H9 (cell line): Measurements from ENCODE around the gene PHACTR2. TPM values are rescaled to one million over a fixed set of nuclear protein-coding genes. Genes with fewer than 3 reads are reported as not detected.
"Not testable (repeated sequence)": the region's sequence is repeated elsewhere in the genome, so short reads cannot be mapped to it uniquely, and the experiment has no call there.

Source experiments
- DNase-seq: peaks from one replicate; pipeline ENCODE4 v3.0.0-alpha.2; 2017
- H2AFZ ChIP-seq: one replicate; pipeline ENCODE4 v1.6.1; 2013; ENCODE audit warnings: mild to moderate bottlenecking, low read length, control low read depth, moderate library complexity
- H2AK5ac ChIP-seq: 2 replicates; pipeline ENCODE4 v1.6.1; 2013; ENCODE audit warnings: low read length, control low read depth, mixed read lengths; ENCODE audit not compliant: insufficient read length
- H2BK120ac ChIP-seq: one replicate; pipeline ENCODE4 v1.6.1; 2013; ENCODE audit warnings: low read depth, mild to moderate bottlenecking, low read length, control low read depth, inconsistent platforms; ENCODE audit not compliant: poor library complexity, severe bottlenecking
- H2BK12ac ChIP-seq: 2 replicates; pipeline ENCODE4 v1.6.1; 2013; ENCODE audit warnings: low read length, control low read depth, mixed read lengths, low read depth; ENCODE audit not compliant: insufficient read length
- H2BK15ac ChIP-seq: 2 replicates; pipeline ENCODE4 v1.6.1; 2013; ENCODE audit warnings: low read depth, low read length, control low read depth
- H2BK20ac ChIP-seq: one replicate; pipeline ENCODE4 v1.6.1; 2013; ENCODE audit warnings: low read depth, mild to moderate bottlenecking, low read length, control low read depth, inconsistent platforms; ENCODE audit not compliant: poor library complexity, severe bottlenecking
- H2BK5ac ChIP-seq: 2 replicates; pipeline ENCODE4 v1.6.1; 2013; ENCODE audit warnings: low read length, control low read depth, mixed read lengths; ENCODE audit not compliant: insufficient read length
- H3K14ac ChIP-seq: 2 replicates; pipeline ENCODE4 v1.6.1; 2013; ENCODE audit warnings: low read length, control low read depth; ENCODE audit not compliant: insufficient read depth
- H3K18ac ChIP-seq: 2 replicates; pipeline ENCODE4 v1.6.1; 2013; ENCODE audit warnings: low read depth, mild to moderate bottlenecking, mixed read lengths, low read length, control low read depth; ENCODE audit not compliant: insufficient read length
- H3K23ac ChIP-seq: 2 replicates; pipeline ENCODE4 v1.6.1; 2013; ENCODE audit warnings: low read length, control low read depth, mixed read lengths, low read depth; ENCODE audit not compliant: insufficient read length
- H3K23me2 ChIP-seq: 2 replicates; pipeline ENCODE4 v1.6.1; 2013; ENCODE audit warnings: low read depth, mild to moderate bottlenecking, mixed read lengths, low read length, control low read depth; ENCODE audit not compliant: insufficient read length, poor library complexity, severe bottlenecking
- H3K27ac ChIP-seq: 2 replicates; pipeline ENCODE4 v1.5.1; 2013; ENCODE audit warnings: low read length, control low read depth, mixed read lengths, low read depth; ENCODE audit not compliant: insufficient read length
- H3K27me3 ChIP-seq: 2 replicates; pipeline ENCODE4 v1.6.1; 2013; ENCODE audit warnings: low read length, control low read depth, inconsistent platforms; ENCODE audit not compliant: insufficient read depth
- H3K4ac ChIP-seq: 2 replicates; pipeline ENCODE4 v1.6.1; 2013; ENCODE audit warnings: low read depth, mild to moderate bottlenecking, control low read depth, inconsistent platforms, low read length, moderate library complexity
- H3K4me1 ChIP-seq: 2 replicates; pipeline ENCODE4 v1.6.1; 2013; ENCODE audit warnings: low read length, control low read depth, inconsistent platforms; ENCODE audit not compliant: insufficient read depth
- H3K4me2 ChIP-seq: 2 replicates; pipeline ENCODE4 v1.6.1; 2013; ENCODE audit warnings: low read length, control low read depth, mixed read lengths; ENCODE audit not compliant: insufficient read length, insufficient read depth
- H3K56ac ChIP-seq: 2 replicates; pipeline ENCODE4 v1.6.1; 2013; ENCODE audit warnings: low read depth, mild to moderate bottlenecking, mixed read lengths, low read length, control low read depth; ENCODE audit not compliant: insufficient read length
- H3K79me1 ChIP-seq: 2 replicates; pipeline ENCODE4 v1.6.1; 2013; ENCODE audit warnings: low read depth, mild to moderate bottlenecking, moderate library complexity, low read length, control low read depth, inconsistent platforms; ENCODE audit not compliant: insufficient read depth, poor library complexity, severe bottlenecking
- H3K79me2 ChIP-seq: 2 replicates; pipeline ENCODE4 v1.6.1; 2013; ENCODE audit warnings: low read length, control low read depth, inconsistent platforms; ENCODE audit not compliant: insufficient read depth
- H3K9ac ChIP-seq: 2 replicates; pipeline ENCODE4 v1.6.1; 2013; ENCODE audit warnings: low read length, control low read depth, mixed read lengths; ENCODE audit not compliant: insufficient read length; ENCODE audit errors: extremely low read depth
- H3K9me3 ChIP-seq: one replicate; pipeline ENCODE4 v1.6.1; 2013; ENCODE audit warnings: low read depth, low read length, inconsistent platforms; ENCODE audit not compliant: control insufficient read depth
- H3T11ph ChIP-seq: one replicate; pipeline ENCODE4 v1.6.1; 2013; ENCODE audit warnings: mild to moderate bottlenecking, low read length, control low read depth, inconsistent platforms
- H4K20me1 ChIP-seq: one replicate; pipeline ENCODE4 v1.6.1; 2013; ENCODE audit not compliant: control insufficient read depth, insufficient read length, insufficient read depth
- H4K5ac ChIP-seq: 2 replicates; pipeline ENCODE4 v1.6.1; 2013; ENCODE audit warnings: low read depth, mild to moderate bottlenecking, mixed read lengths, low read length, control low read depth; ENCODE audit not compliant: insufficient read length
- H4K8ac ChIP-seq: replicated peaks from 2 replicates; pipeline ENCODE4 v1.6.1; 2013; ENCODE audit warnings: low read length, control low read depth, mixed read lengths, low read depth; ENCODE audit not compliant: insufficient read length
- H4K91ac ChIP-seq: 2 replicates; pipeline ENCODE4 v1.6.1; 2013; ENCODE audit warnings: low read depth, mild to moderate bottlenecking, moderate library complexity, mixed read lengths, low read length, control low read depth; ENCODE audit not compliant: insufficient read length
- H3K27ac Mint-ChIP-seq, 3 experiments: 2 replicates in 2 of 3; 3 replicates in 1 of 3; pipeline ENCODE4 v1.8.0; 2020 to 2021; ENCODE audit warnings: mixed read lengths in 3 of 3, mild to moderate bottlenecking in 1 of 3, moderate library complexity in 1 of 3
- H3K27me3 Mint-ChIP-seq: 2 replicates; pipeline ENCODE4 v1.8.0; 2021; ENCODE audit warnings: low read depth, mild to moderate bottlenecking, moderate library complexity, mixed read lengths
- H3K36me3 Mint-ChIP-seq, 3 experiments: 2 replicates in 2 of 3; 3 replicates in 1 of 3; pipeline ENCODE4 v1.8.0; 2020 to 2021; ENCODE audit warnings: low read depth in 3 of 3, mixed read lengths in 3 of 3; ENCODE audit not compliant: insufficient read depth in 1 of 3
- H3K4me1 Mint-ChIP-seq, 2 experiments: 2 replicates each; pipeline ENCODE4 v1.8.0; 2020; ENCODE audit warnings: mixed read lengths in 2 of 2
- H3K4me3 Mint-ChIP-seq, 2 experiments: 2 replicates in 1 of 2; 3 replicates in 1 of 2; pipeline ENCODE4 v1.8.0; 2020 to 2021; ENCODE audit warnings: mild to moderate bottlenecking in 2 of 2, mixed read lengths in 2 of 2, moderate library complexity in 1 of 2
- H3K9me3 Mint-ChIP-seq, 2 experiments: 2 replicates in 1 of 2; 3 replicates in 1 of 2; pipeline ENCODE4 v1.8.0; 2020; ENCODE audit warnings: mild to moderate bottlenecking in 2 of 2, mixed read lengths in 2 of 2, moderate library complexity in 1 of 2
- WGBS: extraction: QIAGEN DNeasy Blood & Tissue Kit; methylation state at CpG from one replicate; pipeline ENCODE4 v1.1.7; 2013; ENCODE audit warnings: missing lambda C conversion rate, low lambda C conversion rate, mixed read lengths; ENCODE audit not compliant: insufficient read length; ENCODE audit errors: extremely low coverage; 5-methylcytosine and 5-hydroxymethylcytosine counted together
- total RNA-seq: library from RNA; stranded (reverse); gene quantifications from 2 replicates; pipeline ENCODE4 v1.2.1, GENCODE V29; 2021

PHACTR2 gene
- total RNA-seq, 1 experiment from 2014 or later = 131 TPM

- H3K9me3 ChIP-seq, H3K27me3 ChIP-seq, H3K4me2 ChIP-seq, H3K4me1 Mint-ChIP-seq, H3K4me1 ChIP-seq, H2BK5ac ChIP-seq, H3K23me2 ChIP-seq, H3K27me3 Mint-ChIP-seq, H2BK12ac ChIP-seq, H3K4me3 Mint-ChIP-seq, H3K4ac ChIP-seq, H3K27ac Mint-ChIP-seq, H3T11ph ChIP-seq, H3K79me1 ChIP-seq, H3K14ac ChIP-seq, H2BK20ac ChIP-seq, H4K5ac ChIP-seq, DNase-seq, H3K18ac ChIP-seq, H2BK15ac ChIP-seq, H3K23ac ChIP-seq, H3K27ac ChIP-seq, H2AFZ ChIP-seq, H4K8ac ChIP-seq, H3K79me2 ChIP-seq, H3K9ac ChIP-seq, H4K20me1 ChIP-seq, H2BK120ac ChIP-seq, H3K56ac ChIP-seq, H4K91ac ChIP-seq, H2AK5ac ChIP-seq: not testable (repeated sequence)
- no CpG with 5 or more reads among the region's 3 CpGs for WGBS
- Mint-ChIP-seq H3K36me3 (peaks cover 39 to 86% (median 71%) of the 10 kb centered on the region in 3 experiments), H3K9me3 (peaks cover 17% of the 10 kb centered on the region in 2 experiments; a peak in 4 of 5 replicates)
Measured at GRCh38 chr6:143798487-143798886, 120.7 kb downstream of the PHACTR2 start.
